Measurements from ENCODE around the gene SHISA5.

DNA sequence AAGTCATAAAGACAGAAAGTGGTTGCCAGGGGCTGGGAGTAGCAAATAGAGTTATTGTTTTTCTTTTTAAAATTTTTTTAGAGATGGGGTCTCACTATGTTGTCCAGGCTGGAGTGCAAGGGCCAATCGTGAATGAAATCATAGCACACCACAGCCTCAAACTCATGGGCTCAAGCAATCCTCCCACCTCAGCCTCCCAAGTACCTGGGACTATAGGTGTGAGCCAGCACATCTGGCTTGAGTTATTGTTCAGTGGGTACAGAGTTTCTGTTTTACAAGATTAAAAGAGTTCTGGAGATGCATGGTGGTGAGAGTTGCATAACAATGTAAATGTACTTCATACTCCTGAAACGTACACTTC, 29.0 kb upstream of the SHISA5 start:
- TF ChIP-seq, protein P1, sequence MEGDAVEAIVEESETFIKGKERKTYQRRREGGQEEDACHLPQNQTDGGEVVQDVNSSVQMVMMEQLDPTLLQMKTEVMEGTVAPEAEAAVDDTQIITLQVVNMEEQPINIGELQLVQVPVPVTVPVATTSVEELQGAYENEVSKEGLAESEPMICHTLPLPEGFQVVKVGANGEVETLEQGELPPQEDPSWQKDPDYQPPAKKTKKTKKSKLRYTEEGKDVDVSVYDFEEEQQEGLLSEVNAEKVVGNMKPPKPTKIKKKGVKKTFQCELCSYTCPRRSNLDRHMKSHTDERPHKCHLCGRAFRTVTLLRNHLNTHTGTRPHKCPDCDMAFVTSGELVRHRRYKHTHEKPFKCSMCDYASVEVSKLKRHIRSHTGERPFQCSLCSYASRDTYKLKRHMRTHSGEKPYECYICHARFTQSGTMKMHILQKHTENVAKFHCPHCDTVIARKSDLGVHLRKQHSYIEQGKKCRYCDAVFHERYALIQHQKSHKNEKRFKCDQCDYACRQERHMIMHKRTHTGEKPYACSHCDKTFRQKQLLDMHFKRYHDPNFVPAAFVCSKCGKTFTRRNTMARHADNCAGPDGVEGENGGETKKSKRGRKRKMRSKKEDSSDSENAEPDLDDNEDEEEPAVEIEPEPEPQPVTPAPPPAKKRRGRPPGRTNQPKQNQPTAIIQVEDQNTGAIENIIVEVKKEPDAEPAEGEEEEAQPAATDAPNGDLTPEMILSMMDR (IDR thresholded peaks at IDR 0.05; ENCODE audit: poor library complexity), result no peak
- TF ChIP-seq EZH2phosphoT487 (IDR thresholded peaks at IDR 0.05; ENCODE audit: low read depth, severe bottlenecking, unreplicated experiment) (no peak), EZH2 (IDR thresholded peaks at IDR 0.05; ENCODE audit: borderline replicate concordance) (no peak)
